Neural cell (in vitro differentiated cells): ENCODE measurements around the gene PCIF1. TPM values are rescaled to one million over a fixed set of nuclear protein-coding genes. Genes with fewer than 3 reads are reported as not detected.

Experiments
- H2AFZ ChIP-seq: fragments of 200-600, 300-800 bp; sonication (generic), shearing (Covaris generic); 2 replicates; pipeline ENCODE4 v1.6.0; 2014; ENCODE audit warnings: low read depth, mild to moderate bottlenecking, antibody characterized with exemption, low read length, moderate library complexity
- H3F3A ChIP-seq: fragments of 200-600 bp; shearing (Covaris generic); 2 replicates; pipeline ENCODE4 v1.6.1; 2016; ENCODE audit warnings: mild to moderate bottlenecking, moderate library complexity, mixed read lengths, antibody characterized with exemption, low read length; ENCODE audit not compliant: insufficient read depth, poor library complexity, severe bottlenecking
- H3K27ac ChIP-seq: fragments of 200-600, 300-800 bp; sonication (generic), shearing (Covaris generic); 2 replicates; pipeline ENCODE4 v1.5.1; 2014; ENCODE audit warnings: mild to moderate bottlenecking, low read length, moderate library complexity
- H3K27me3 ChIP-seq: fragments of 300-800, 200-600 bp; sonication (generic), shearing (Covaris generic); 2 replicates; pipeline ENCODE4 v1.6.0; 2014; ENCODE audit warnings: mild to moderate bottlenecking, low read depth, low read length, moderate library complexity; ENCODE audit not compliant: insufficient read depth
- H3K36me3 ChIP-seq: fragments of 300-800, 200-600 bp; sonication (generic), shearing (Covaris generic); 2 replicates; pipeline ENCODE4 v1.5.1; 2014; ENCODE audit warnings: mild to moderate bottlenecking, antibody characterized with exemption, low read length, moderate library complexity; ENCODE audit not compliant: insufficient read depth
- H3K4me2 ChIP-seq: fragments of 300-800, 200-600 bp; sonication (generic), shearing (Covaris generic); 2 replicates; pipeline ENCODE4 v1.6.0; 2014; ENCODE audit warnings: mild to moderate bottlenecking, low read length
- H3K4me3 ChIP-seq: fragments of 300-800, 200-600 bp; sonication (generic), shearing (Covaris generic); 2 replicates; pipeline ENCODE4 v1.5.1; 2014; ENCODE audit warnings: mild to moderate bottlenecking, low read length, moderate library complexity
- H3K79me2 ChIP-seq: fragments of 200-600 bp; shearing (Covaris generic); replicated peaks from 2 replicates; pipeline ENCODE4 v1.6.0; 2014; ENCODE audit warnings: mild to moderate bottlenecking, low read length, moderate library complexity; ENCODE audit not compliant: insufficient read depth
- H3K9ac ChIP-seq: fragments of 300-800, 200-600 bp; sonication (generic), shearing (Covaris generic); 2 replicates; pipeline ENCODE4 v1.6.1; 2016; ENCODE audit warnings: mild to moderate bottlenecking, low read length, mixed read lengths
- H3K9me2 ChIP-seq: fragments of 200-600 bp; shearing (Covaris generic); 2 replicates; pipeline ENCODE4 v1.6.1; 2016; ENCODE audit warnings: mild to moderate bottlenecking, low read length, mixed read lengths; ENCODE audit not compliant: insufficient read depth
- H3K9me3 ChIP-seq: fragments of 200-600, 300-800 bp; sonication (generic), shearing (Covaris generic); 2 replicates; pipeline ENCODE4 v1.6.1; 2016; ENCODE audit warnings: mild to moderate bottlenecking, mixed run types, low read length, moderate library complexity, mixed read lengths
- H4K20me1 ChIP-seq: fragments of 200-600 bp; shearing (Covaris generic); 2 replicates; pipeline ENCODE4 v1.6.1; 2016; ENCODE audit warnings: mild to moderate bottlenecking, mixed run types; ENCODE audit not compliant: insufficient read depth
- CTCF ChIP-seq: fragments of 450-650 bp; IDR thresholded peaks from 2 replicates; pipeline ENCODE4 v1.5.1; 2014; ENCODE audit warnings: antibody characterized with exemption, mild to moderate bottlenecking, moderate library complexity; ENCODE audit not compliant: poor library complexity, severe bottlenecking
- EP300 ChIP-seq: fragments of 450-650 bp; conservative IDR thresholded peaks from 2 replicates; pipeline ENCODE4 v1.6.1; 2014; ENCODE audit warnings: antibody characterized with exemption, mild to moderate bottlenecking, moderate library complexity; ENCODE audit not compliant: poor library complexity, severe bottlenecking
- EZH2 ChIP-seq: fragments of 200-600, 300-800 bp; shearing (Covaris generic), sonication (generic); IDR thresholded peaks from 2 replicates; pipeline ENCODE4 v1.6.1; 2014; ENCODE audit warnings: antibody characterized with exemption, low read length, borderline replicate concordance, mild to moderate bottlenecking; ENCODE audit not compliant: insufficient read depth, poor library complexity, severe bottlenecking
- MXI1 ChIP-seq: fragments of 450-650 bp; conservative IDR thresholded peaks from 2 replicates; pipeline ENCODE4 v1.6.1; 2014; ENCODE audit warnings: antibody characterized with exemption, mild to moderate bottlenecking; ENCODE audit not compliant: poor library complexity, severe bottlenecking
- POLR2AphosphoS5 ChIP-seq: IDR thresholded peaks from 2 replicates; pipeline ENCODE4 v1.6.1; 2012
- RAD21 ChIP-seq: fragments of 450-650 bp; conservative IDR thresholded peaks from 2 replicates; pipeline ENCODE4 v1.6.1; 2014; ENCODE audit warnings: antibody characterized with exemption, mild to moderate bottlenecking, moderate library complexity
- REST ChIP-seq: IDR thresholded peaks from 2 replicates; pipeline ENCODE4 v1.6.1; 2012; ENCODE audit warnings: borderline replicate concordance
- SMC3 ChIP-seq: fragments of 450-650 bp; conservative IDR thresholded peaks from 2 replicates; pipeline ENCODE4 v1.6.1; 2014; ENCODE audit warnings: antibody characterized with exemption, mild to moderate bottlenecking, moderate library complexity; ENCODE audit not compliant: poor library complexity
- TAF1 ChIP-seq: IDR thresholded peaks from 2 replicates; pipeline ENCODE4 v1.6.1; 2012; ENCODE audit warnings: low read depth
- polyA plus RNA-seq: library from polyadenylated mRNA; depleted of rRNA; stranded (reverse); fragments of >200 nt; gene quantifications from 2 replicates; pipeline ENCODE4 v1.2.3, GENCODE V29; 2014

The PCIF1 gene
- polyA plus RNA-seq, 1 donor from 2014 or later = 28.3 TPM

- no peaks in the 10 kb centered on the region for H3K9me3 ChIP-seq
- H3K9me2 ChIP-seq = no peaks in the 10 kb centered on the region
- H3K27me3 ChIP-seq = no peaks in the 10 kb centered on the region
- H3F3A ChIP-seq = no peaks in the 10 kb centered on the region
- H2AFZ ChIP-seq = no peak overlapping the region
- TF ChIP-seq SMC3 (no peak), POLR2AphosphoS5 (no peak), EP300 (no peak)
- H4K20me1 ChIP-seq = no peaks in the 10 kb centered on the region
- H3K79me2 ChIP-seq = no peaks in the 10 kb centered on the region
- H3K4me3 ChIP-seq = no peak overlapping the region
- no peak overlapping the region for H3K9ac ChIP-seq
- no peak overlapping the region for H3K4me2 ChIP-seq
- H3K27ac ChIP-seq = no peak overlapping the region
- H3K36me3 ChIP-seq = no peaks in the 10 kb centered on the region
Observed at GRCh38 chr20:45904583-45905504, 29.6 kb upstream of the PCIF1 start.

GRCh38 chr20:45905505-45906079 is 28.9 kb upstream of the PCIF1 start:
- no peak for TF ChIP-seq MXI1
- TF ChIP-seq POLR2AphosphoS5 = no peak
- TF ChIP-seq REST = no peak
- no peak for TF ChIP-seq EZH2
- TF ChIP-seq TAF1 = no peak
- TF ChIP-seq CTCF = no peak
- TF ChIP-seq EP300 = no peak
- no peak for TF ChIP-seq RAD21
- no peak for TF ChIP-seq SMC3
- Histone ChIP-seq H3F3A (no peaks in the 10 kb centered on the region), H2AFZ (no peak overlapping the region), H3K27ac (no peak overlapping the region), H3K9me2 (no peaks in the 10 kb centered on the region), H3K9ac (no peak overlapping the region), H4K20me1 (no peaks in the 10 kb centered on the region), H3K4me2 (no peak overlapping the region), H3K36me3 (no peaks in the 10 kb centered on the region), H3K9me3 (no peaks in the 10 kb centered on the region), H3K79me2 (no peaks in the 10 kb centered on the region), H3K27me3 (no peaks in the 10 kb centered on the region), H3K4me3 (no peak overlapping the region)
